GM19193 (cell line): ENCODE results near the gene SEMA7A.

ENCODE experiments used
- POLR2A ChIP-seq: IDR thresholded peaks from 4 replicates; pipeline ENCODE4 v1.6.1; 2011; ENCODE audit not compliant: insufficient read depth, insufficient read length; ENCODE audit errors: extremely low read depth

SEMA7A gene

DNA sequence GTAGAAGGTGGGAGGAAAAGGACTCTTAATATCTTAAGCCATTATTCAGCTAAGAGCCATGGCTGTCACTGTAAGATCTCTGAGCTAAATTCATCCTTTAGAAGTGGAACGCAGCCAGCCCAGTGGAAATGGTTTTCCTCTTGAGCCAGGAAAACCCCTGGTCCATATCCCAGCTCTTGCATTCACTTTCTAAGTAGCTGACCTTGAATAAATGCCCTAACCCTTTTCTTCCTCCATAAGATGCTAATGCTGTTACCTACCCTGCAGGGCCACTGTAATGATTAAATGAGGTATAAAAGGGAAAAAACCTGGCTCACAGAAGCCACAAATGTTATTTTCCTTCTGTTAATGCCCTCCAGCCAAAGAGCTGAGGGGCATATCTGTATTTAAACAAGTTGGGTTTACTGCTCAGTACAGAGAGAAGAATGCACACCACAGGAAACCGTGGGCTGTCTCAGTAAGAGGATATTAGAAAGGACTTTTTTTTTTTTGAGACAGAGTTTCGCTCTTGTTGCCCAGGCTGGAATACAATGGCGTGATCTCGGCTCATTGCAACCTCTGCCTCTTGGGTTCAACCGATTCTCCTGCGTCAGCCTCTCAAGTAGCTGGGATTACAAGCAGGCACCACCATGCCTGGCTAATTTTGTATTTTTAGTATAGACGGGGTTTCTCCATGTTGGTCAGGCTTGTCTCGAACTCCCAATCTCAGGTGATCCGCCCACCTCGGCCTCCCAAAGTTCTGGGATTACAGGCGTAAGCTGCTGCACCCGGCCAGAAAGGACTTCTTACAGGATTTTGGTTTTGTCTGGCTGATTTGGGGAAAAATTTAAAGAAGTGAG lies 20.4 kb upstream of the SEMA7A start:
- TF ChIP-seq POLR2A = no peak

DNA sequence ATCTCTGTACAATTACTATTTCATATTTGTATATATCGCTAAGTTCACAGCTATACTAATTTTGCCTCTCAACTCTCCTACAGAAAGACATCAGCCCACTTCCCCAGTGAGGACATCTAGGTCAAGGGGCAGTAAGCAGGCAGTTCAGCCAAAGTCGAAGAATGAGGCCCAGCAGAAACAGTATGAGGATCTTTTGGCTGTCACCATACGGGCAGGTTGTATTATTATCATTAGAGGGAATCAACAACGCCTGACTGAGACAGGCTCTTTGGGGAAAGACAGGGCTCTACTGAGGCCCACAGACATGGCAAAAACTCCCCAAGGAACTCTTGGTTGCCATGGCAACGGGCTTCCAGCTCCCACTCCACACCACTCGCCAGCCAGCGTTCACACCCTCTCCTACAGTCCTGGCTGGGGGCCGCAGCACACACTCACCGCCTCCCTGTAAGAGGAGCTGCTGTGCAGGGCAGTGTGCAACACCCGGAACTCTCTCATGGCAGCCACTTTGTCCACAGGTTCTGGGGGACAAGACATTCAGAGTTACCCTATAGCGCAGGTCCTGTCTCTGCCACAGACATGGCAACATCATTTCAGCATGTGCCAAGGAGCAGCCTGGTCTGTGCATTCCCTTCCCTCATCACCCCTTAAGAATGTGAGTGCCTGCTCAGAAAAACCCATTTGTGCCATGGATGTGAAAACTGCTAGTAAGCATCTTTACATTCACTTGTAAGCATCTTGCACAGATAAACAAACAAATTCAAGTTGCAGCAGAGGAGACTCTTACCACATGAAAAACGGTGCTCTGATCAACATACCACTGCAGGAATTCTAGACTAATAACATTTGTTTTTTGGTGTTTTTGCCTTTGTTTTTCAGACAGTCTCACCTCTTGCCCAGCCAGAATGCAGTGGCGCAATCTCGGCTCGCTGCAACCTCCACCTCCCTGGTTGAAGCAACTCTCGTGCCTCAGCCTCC lies 18.4 kb upstream of the SEMA7A start:
- no peak for TF ChIP-seq POLR2A

DNA sequence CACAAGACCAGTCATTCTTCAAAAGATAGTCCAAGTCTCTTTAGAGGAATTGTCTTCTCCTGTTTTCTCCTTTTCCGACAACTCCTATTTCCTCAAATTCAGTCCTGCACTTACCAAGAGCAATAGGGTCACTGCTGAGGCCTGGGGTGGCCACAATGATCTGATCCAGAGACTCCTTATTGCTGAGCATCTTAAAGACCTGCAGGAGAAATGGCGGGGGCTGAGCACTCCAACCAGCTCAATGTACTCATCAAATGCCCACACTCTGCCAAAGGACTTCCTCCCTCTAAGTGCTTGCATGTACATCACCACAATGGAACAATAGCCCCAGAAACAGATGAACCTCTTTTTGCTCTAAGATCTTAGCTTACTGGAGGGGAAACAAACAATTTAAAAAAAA lies 17.6 kb upstream of the SEMA7A start:
- no peak for TF ChIP-seq POLR2A

DNA sequence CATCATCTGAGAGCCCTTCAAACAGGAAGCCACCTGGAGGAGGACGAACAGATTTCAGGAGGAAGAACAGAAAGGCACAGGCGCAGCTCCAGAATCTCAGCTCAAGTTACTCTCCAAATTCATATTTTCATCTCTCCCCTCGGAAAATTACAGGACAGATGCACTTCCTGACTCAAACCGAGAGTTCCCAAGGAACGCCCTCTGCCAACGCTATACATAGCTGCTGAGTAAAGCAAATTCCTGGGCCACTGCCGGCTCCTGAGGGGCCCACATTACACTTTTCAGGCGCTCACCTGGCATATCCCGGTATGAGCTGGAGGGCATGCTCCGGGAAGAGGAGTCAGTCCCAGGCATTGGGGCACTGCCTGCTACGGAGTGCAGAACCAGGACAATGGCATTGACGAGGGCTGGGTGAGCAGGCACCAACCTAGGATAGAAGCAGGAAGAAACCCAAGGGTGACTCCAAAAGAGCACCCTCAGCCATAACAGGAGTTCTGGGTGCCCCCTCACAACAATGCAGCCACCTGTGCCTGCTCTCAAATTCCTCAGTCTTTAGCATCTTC lies 16.0 kb upstream of the SEMA7A start:
- TF ChIP-seq POLR2A = no peak

DNA sequence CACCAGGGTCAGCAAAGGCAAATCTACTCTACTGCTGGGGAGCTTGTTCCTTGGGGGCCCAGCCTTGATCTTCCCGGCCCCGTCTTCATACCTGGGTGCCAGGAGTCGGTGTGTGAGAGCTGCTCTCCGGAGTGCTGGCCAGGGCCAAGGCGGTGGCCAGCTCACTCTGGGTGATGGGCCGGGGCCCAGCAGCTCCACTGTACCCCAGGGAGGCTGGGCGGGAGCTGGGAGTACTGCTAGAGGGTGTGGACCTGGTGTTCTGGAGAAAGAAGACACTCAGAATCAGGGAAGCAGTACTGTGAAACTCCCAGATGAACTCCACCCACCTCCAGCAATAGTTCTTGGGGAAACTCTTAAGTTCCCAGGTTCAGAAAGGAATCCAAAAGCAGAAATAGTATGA lies 15.3 kb upstream of the SEMA7A start:
- no peak for TF ChIP-seq POLR2A

DNA sequence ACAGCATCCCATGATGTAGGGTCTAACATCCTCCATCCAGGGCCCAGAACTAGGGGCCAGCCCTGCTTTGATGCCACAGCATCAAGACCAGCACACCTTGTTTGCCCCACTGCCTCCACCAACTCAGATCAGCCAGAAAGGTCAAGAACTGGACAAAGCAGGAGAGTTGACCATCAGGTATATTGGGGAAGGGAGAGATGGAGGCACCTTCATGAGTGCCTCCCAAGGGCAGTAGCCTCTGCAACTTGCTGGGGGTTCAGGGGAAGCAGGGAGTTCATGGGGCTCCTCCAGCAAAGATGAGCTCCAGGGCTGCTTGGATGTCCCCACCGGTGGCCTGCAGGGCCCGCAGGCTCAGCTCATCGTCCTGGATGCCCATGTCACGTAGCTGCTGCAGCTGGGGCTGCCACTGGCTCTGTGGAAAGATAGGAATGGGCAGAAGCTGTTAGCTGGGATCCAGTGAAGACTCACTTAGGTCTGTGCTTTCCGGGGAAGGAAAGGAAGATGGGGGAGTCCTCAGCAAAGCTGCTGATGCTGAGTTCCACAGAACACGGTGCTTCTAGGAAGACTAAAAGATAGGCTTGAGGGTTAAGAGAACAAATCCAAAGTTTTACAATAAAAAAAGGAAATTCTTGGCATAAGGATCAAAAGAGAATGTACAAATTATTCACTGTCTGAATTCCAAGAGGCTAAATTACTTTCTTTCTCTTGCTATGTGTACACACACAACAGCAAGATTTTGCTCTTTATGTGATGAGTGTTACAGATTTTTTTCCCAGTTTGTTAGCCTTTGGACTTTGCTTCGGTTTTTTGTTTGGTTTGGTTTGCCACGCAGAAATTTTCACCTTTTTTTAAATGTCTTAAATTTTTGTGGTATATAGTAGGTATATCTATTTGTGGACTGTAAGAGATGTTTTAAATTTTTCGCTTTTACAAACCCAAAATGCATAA lies 12.3 kb upstream of the SEMA7A start:
- TF ChIP-seq POLR2A = no peak

DNA sequence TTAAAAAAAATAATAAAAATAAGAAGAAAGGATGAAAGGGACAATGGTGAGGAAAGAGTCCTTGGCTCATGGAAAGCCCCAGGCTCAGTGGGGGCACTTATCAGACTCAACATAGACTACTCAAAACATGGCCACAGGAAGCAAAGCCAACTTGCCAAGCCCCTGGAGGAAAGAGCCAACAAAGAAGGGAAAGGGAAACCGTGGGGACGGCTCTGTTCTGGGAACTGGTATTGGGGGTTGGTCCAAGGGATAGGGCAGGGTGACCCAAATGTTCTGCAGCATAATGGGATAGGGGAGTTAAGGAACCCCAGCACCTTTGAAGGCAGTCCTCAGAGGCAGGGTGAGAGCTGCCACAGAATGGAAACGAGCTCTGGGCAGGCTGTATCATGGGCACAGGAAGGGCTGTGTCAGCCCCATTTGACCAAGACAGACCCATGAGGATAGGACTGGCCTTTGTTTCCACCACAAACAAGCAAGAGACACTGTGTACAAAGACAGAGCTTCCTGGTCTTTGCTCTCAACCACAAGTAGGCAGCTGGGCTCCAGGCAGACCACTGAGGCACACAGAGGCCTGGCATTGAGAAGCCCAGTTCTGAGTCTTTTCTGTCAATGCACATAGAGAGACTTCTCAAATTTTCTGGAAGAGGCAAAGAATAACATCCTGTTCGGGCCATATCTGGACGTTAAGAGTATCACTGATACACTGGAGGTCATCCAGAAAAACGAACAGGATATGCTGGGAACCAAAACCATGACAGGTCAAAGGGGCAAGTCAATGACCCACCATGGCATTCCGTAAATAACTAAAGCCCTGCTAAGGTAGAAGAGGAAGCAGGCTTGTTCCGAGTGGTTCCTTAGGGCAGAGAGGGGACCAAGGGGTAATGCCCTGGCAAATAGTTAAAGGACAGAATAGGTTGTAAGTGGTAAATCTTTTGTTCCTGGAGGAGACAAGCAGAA lies 10.6 kb upstream of the SEMA7A start:
- no peak for TF ChIP-seq POLR2A

DNA sequence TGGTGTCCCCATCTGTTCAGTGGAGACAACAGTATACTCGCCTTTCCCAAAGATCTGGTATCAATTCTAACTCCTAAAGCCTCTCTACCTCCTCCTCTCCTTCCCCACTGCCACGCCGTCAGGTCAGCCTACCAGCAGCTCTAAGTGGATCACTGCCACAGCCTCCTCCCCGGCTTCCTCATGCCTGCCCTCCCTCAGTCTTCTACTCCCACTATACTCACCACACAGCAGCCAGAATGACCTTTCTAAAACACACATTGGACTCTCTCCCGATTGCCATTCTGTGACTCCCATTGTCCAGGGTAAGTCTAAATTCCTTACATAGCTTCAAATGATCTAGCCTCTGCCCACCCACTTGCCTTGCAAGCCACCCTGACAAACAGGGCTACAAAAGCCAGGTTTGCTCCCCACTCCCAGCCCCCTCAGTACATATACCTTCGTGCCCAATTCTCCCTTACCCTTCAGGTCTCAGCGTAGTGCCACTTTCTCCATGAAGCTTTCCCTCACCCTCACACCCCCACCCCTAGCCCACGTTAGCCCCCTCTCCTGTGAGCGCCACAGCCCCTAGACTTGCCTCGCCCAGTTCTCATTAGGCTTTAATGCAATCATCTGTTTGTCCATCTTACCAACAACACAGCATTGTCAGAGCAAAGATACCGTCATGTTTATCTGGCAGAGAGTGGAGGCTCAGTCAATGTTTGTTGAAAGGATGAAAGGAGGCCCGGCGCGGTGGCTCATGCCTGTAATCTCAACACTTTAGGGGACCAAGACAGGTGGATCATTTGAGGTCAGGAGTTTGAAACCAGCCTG lies 9.5 kb upstream of the SEMA7A start:
- no peak for TF ChIP-seq POLR2A

DNA sequence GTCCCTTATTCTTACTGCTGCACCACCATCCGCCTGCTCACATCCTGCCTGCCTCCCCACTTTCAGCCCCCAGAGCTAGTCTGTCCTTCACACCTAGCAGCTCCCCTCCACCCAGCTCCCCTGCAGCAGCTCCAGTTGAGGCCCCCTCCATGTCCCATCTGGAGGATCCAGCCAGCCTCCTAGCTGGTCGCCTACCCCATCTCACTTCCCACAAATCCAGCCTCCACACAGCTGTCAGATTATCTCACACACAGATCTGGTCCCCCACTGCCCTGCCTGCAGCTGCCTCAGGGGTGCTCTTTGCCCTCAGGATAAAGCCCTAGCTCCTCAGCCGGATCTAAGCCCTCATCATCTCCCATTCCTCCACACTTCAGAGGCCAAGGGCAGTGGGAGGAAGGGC lies 8.8 kb upstream of the SEMA7A start:
- TF ChIP-seq POLR2A = no peak

DNA sequence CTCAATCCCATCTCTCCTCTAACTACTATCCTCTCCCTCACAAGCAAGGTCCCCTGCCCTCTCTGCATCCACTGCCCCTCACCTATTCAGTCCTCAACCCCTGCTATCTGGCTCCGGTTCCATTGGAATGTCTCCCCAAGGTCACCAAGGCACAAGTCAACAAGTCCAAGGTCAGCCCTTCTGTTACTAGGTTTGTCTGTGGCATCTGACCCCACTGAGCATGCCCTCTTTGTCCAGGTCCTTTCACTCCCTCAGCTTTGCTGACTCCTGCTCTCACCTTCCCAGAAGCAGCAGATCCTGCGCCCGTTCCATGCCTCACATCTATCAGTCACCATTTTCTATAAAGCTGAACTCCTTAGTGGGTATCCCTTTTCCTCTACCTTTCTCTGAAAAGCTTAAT lies 8.3 kb upstream of the SEMA7A start:
- no peak for TF ChIP-seq POLR2A

DNA sequence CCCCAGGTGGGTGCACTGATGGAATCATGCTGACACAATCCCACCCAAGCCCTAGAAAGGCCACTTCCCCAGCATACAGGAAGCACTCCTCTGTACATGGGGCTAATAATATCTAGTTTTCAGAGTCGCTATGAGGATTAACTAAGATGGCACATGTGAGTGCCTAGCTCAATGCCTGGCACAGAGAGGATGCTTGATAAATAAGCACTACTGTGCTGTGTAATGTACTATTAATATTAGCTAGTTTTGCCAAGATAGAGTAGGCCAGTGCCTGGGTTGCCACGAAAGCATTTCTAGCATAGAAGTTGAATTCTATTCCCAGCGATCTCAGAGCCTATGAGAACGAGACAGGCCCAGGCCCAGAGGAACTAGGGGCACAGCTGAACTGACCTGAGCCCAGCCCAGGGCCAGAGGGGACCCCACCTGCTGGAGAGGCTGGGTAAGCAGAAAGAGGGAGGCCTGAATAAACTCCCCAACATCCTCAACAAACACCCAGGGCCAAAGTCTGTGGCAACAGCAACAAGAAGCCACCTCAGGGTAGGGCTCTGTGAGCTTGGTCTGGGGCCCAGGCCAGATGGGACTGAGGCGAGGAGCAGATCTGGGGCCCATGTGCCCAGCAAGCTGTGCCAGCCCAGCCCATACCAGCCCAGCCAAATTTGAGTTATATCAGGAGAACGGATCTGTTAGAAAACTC lies 7.6 kb upstream of the SEMA7A start:
- TF ChIP-seq POLR2A = no peak
